ENCODE data around the gene LSM4. TPM values are rescaled to one million over a fixed set of nuclear protein-coding genes. Genes with fewer than 3 reads are reported as not detected.

Gene LSM4
- total and polyA plus RNA-seq, 2 of the 4 experiments (the other 2 are of a cell fraction): 44.8 to 118 TPM

DNA sequence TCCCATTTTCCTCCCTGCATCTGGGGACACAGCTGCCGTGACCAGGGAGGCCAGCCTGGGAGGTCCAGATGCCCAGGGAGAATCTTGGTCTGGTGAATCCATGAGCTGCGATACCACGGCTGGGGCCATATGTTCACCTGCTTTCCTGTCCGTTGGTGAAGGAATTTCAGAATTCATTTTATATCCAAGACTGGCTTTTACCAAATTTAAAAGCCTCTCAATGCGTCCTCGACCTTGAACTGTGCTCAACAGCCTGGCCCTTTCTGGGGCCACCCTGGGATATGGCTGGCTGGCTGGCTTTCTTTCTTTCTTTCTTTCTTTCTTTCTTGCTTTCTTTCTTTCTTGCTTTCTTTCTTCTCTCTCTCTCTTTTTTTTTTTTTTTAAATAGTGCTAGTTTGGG, 40.9 kb upstream of the LSM4 start:
- H3K18ac ChIP-seq (ENCODE audit: low read depth, low read length): peak overlapping the region; percentile 63
- dilution Hi-C loops (cut with HindIII; ENCODE audit: low sequenced_read_pairs, unreplicated experiment): no loop called here
- H3K9me3 ChIP-seq (ENCODE audit: control insufficient read depth, insufficient read depth, low read length): no peaks in the 10 kb centered on the region
- peak overlapping the region; percentile 20; the same call in 1 of the 2 replicates for H3K9ac ChIP-seq (ENCODE audit: low read depth, low read length)
- peaks cover 10% of the 10 kb centered on the region for H3K4me1 ChIP-seq (ENCODE audit: control insufficient read depth, insufficient read depth, low read length)
- H2AK5ac ChIP-seq (ENCODE audit: low read depth, low read length): peak overlapping the region; percentile 82
- H2BK20ac ChIP-seq (ENCODE audit: low read depth, low read length): peak overlapping the region; percentile 98
- peaks cover 19% of the 10 kb centered on the region for H3K36me3 ChIP-seq (ENCODE audit: control insufficient read depth, insufficient read depth, low read length)
- DNase-seq (no peak), ATAC-seq (ENCODE audit: low read depth) (no peak)
- no peak overlapping the region for H3K4me3 ChIP-seq (ENCODE audit: insufficient read depth, low read depth, low read length)
- H3K79me1 ChIP-seq (ENCODE audit: low read depth in 1 of 2, low read length in 2 of 2): peaks cover 0 to 28% of the 10 kb centered on the region in 2 experiments; a peak in 2 of 4 replicates
- no peaks in the 10 kb centered on the region for H3K27me3 ChIP-seq (ENCODE audit: control insufficient read depth, insufficient read depth, low read length)
- peak overlapping the region; percentile 100 for H2BK120ac ChIP-seq (ENCODE audit: low read depth, low read length)
- peak overlapping the region; percentile 96 for H3K27ac ChIP-seq (ENCODE audit: insufficient read depth, low read length)
- no TSS peak for BruUV-seq (replicated peaks)
- no peaks in the 10 kb centered on the region for H4K20me1 ChIP-seq (ENCODE audit: insufficient read depth, low read length)
- peak overlapping the region; percentile 13 for H2AK9ac ChIP-seq (replicated peaks; ENCODE audit: low read depth, low read length, poor library complexity)
- no peak overlapping the region for H3K4me2 ChIP-seq (ENCODE audit: low read depth, low read length)
- H2BK5ac ChIP-seq (ENCODE audit: low read depth, low read length, poor library complexity, severe bottlenecking): peak overlapping the region; percentile 99
- ChIA-PET CTCF (interaction anchor here (0.7 to 0.8 kb wide), 2 partner anchors 24 to 84 kb away, joined by 3 read pairs; no protein-coding TSS in a partner anchor), POLR2A (ENCODE audit: unreplicated experiment) (no interaction called here)
- no peak for TF ChIP-seq MAZ (IDR thresholded peaks at IDR 0.05; ENCODE audit: borderline replicate concordance, low read depth, low read length)
- TF ChIP-seq MAFK (IDR thresholded peaks at IDR 0.05; ENCODE audit: low read depth, low read length): no peak
- TF ChIP-seq FOS (IDR thresholded peaks at IDR 0.05; ENCODE audit: low read depth, low read length): no peak
- no peak for TF ChIP-seq CEBPB (IDR thresholded peaks at IDR 0.05; ENCODE audit: low read depth, low read length)
- no peak for TF ChIP-seq SMC3 (IDR thresholded peaks at IDR 0.05; ENCODE audit: low read depth, low read length)
- TF ChIP-seq, protein P1, sequence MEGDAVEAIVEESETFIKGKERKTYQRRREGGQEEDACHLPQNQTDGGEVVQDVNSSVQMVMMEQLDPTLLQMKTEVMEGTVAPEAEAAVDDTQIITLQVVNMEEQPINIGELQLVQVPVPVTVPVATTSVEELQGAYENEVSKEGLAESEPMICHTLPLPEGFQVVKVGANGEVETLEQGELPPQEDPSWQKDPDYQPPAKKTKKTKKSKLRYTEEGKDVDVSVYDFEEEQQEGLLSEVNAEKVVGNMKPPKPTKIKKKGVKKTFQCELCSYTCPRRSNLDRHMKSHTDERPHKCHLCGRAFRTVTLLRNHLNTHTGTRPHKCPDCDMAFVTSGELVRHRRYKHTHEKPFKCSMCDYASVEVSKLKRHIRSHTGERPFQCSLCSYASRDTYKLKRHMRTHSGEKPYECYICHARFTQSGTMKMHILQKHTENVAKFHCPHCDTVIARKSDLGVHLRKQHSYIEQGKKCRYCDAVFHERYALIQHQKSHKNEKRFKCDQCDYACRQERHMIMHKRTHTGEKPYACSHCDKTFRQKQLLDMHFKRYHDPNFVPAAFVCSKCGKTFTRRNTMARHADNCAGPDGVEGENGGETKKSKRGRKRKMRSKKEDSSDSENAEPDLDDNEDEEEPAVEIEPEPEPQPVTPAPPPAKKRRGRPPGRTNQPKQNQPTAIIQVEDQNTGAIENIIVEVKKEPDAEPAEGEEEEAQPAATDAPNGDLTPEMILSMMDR (conservative IDR thresholded peaks at IDR 0.05; ENCODE audit: low read depth, low read length): no peak
- no peak for TF ChIP-seq CHD1 (IDR thresholded peaks at IDR 0.05; ENCODE audit: low read depth, low read length)
- peak overlapping the region; percentile 48 for H3K14ac ChIP-seq (replicated peaks; ENCODE audit: low read depth, low read length)
- H2BK15ac ChIP-seq (ENCODE audit: low read depth, low read length): peak overlapping the region; percentile 91; the same call in 1 of the 3 replicates
- peak overlapping the region; percentile 100 for H3K4ac ChIP-seq (ENCODE audit: low read depth, low read length)
- intact Hi-C loops (cut with micrococcal nuclease): no loop called here
- peak overlapping the region; percentile 1 for H3K56ac ChIP-seq (ENCODE audit: extremely low read depth, insufficient read depth, low read length)
- H4K91ac ChIP-seq (ENCODE audit: insufficient read depth, low read depth, low read length): peak overlapping the region; percentile 100
- peak overlapping the region; percentile 48 for H2AFZ ChIP-seq (replicated peaks; ENCODE audit: low read length, poor library complexity)
- no CpG with 5 or more reads among the region's 6 CpGs for WGBS, 2 experiments (ENCODE audit: extremely low coverage in 2 of 2, insufficient read length in 1 of 2)
- peak overlapping the region; percentile 97 for H4K5ac ChIP-seq (ENCODE audit: low read depth, low read length)
- in situ Hi-C loops (cut with MboI; ENCODE audit: low sequenced_read_pairs): no loop called here
- H3K9me1 ChIP-seq (ENCODE audit: insufficient read depth, low read length): peaks cover 9% of the 10 kb centered on the region
- H4K8ac ChIP-seq (ENCODE audit: low read depth in 2 of 2, low read length in 2 of 2): peak overlapping the region; percentile 97 to 100; a peak in 3 of 4 replicates
- H3K23ac ChIP-seq (ENCODE audit: low read depth, low read length): peak overlapping the region; percentile 63; the same call in 1 of the 2 replicates

Measured in IMR-90 (cell line).